MM.1S (cell line): ENCODE data around the gene LTBP1.

Experiments
- DNase-seq: peaks from one replicate; pipeline ENCODE4 v3.0.0-alpha.2; 2015
- H2AFZ ChIP-seq: fragments of 300-600 bp; sonication (generic); 2 replicates; pipeline ENCODE4 v1.6.0; 2016; ENCODE audit warnings: antibody characterized with exemption, low read length
- H3F3A ChIP-seq: fragments of 300-600 bp; sonication (generic); 2 replicates; pipeline ENCODE4 v1.6.1; 2016; ENCODE audit warnings: mild to moderate bottlenecking, antibody characterized with exemption, low read length, moderate library complexity, mixed read lengths; ENCODE audit not compliant: insufficient read depth
- H3K27ac ChIP-seq: fragments of 300-600 bp; sonication (generic); 2 replicates; pipeline ENCODE4 v1.5.1; 2016; ENCODE audit warnings: mild to moderate bottlenecking, low read length
- H3K27me3 ChIP-seq: fragments of 300-600 bp; sonication (generic); replicated peaks from 2 replicates; pipeline ENCODE4 v1.6.0; 2016; ENCODE audit warnings: low read length; ENCODE audit not compliant: insufficient read depth
- H3K36me3 ChIP-seq: fragments of 300-600 bp; sonication (generic); replicated peaks from 2 replicates; pipeline ENCODE4 v1.6.1; 2016; ENCODE audit warnings: mild to moderate bottlenecking, low read length, mixed read lengths; ENCODE audit not compliant: insufficient read depth
- H3K4me1 ChIP-seq: fragments of 300-600 bp; sonication (generic); 2 replicates; pipeline ENCODE4 v1.6.1; 2016; ENCODE audit warnings: low read length, mixed read lengths
- H3K4me2 ChIP-seq: fragments of 300-600 bp; sonication (generic); 2 replicates; pipeline ENCODE4 v1.6.0; 2016; ENCODE audit warnings: low read depth, low read length
- H3K4me3 ChIP-seq: fragments of 300-600 bp; sonication (generic); 2 replicates; pipeline ENCODE4 v1.5.1; 2016; ENCODE audit warnings: low read length, mixed read lengths
- H3K79me2 ChIP-seq: fragments of 300-600 bp; sonication (generic); 2 replicates; pipeline ENCODE4 v1.6.1; 2016; ENCODE audit warnings: mixed run types, low read length, mixed read lengths
- H3K9ac ChIP-seq: fragments of 300-600 bp; sonication (generic); 2 replicates; pipeline ENCODE4 v1.6.1; 2016; ENCODE audit warnings: low read length, mixed read lengths
- H3K9me2 ChIP-seq: fragments of 300-600 bp; sonication (generic); replicated peaks from 2 replicates; pipeline ENCODE4 v1.6.1; 2016; ENCODE audit warnings: mild to moderate bottlenecking, low read length, mixed read lengths; ENCODE audit not compliant: insufficient read depth
- H3K9me3 ChIP-seq: fragments of 300-600 bp; sonication (generic); replicated peaks from 2 replicates; pipeline ENCODE4 v1.6.1; 2016; ENCODE audit warnings: mild to moderate bottlenecking, low read length, mixed read lengths; ENCODE audit not compliant: insufficient read depth
- H4K20me1 ChIP-seq: fragments of 300-600 bp; sonication (generic); 2 replicates; pipeline ENCODE4 v1.6.1; 2016; ENCODE audit warnings: mild to moderate bottlenecking, low read length, moderate library complexity, mixed read lengths; ENCODE audit not compliant: insufficient read depth
- CTCF ChIP-seq: fragments of 300-600 bp; sonication (generic); IDR thresholded peaks from 2 replicates; pipeline ENCODE4 v1.5.1; 2016; ENCODE audit warnings: antibody characterized with exemption, low read length, mixed read lengths
- EZH2 ChIP-seq: fragments of 300-600 bp; sonication (generic); optimal IDR thresholded peaks from 2 replicates; pipeline ENCODE3; 2017; ENCODE audit warnings: low read depth, mild to moderate bottlenecking, antibody characterized with exemption, low read length, mixed read lengths
- EZH2phosphoT487 ChIP-seq: fragments of 300-600 bp; sonication (generic); IDR thresholded peaks from 2 replicates; pipeline ENCODE4 v1.6.1; 2018; ENCODE audit warnings: antibody characterized with exemption, low read length

The LTBP1 gene

DNA sequence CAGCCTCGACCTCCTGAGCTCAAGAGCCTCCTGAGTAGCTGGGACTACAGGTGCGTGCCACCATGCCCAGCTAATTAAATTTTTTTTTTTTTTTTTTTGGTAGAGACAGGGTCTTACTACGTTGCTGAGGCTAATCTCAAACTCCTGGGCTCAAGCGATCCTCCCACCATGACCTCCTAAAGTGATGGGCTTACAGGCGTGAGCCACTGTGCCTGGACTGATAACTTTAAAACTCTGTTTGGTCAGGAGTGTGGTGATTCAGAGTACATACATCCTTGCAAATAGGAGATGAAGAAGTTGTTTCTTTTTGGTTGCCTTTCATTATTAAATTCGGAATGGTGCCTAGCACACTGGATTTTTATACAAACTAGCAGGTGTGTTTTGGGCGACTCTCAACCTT is 73.0 kb downstream of the LTBP1 start:
- TF ChIP-seq CTCF (no peak), EZH2phosphoT487 (no peak), EZH2 (no peak)
- Histone ChIP-seq H3F3A (no peaks in the 10 kb centered on the region), H3K79me2 (no peaks in the 10 kb centered on the region), H3K4me2 (no peak overlapping the region), H3K27ac (no peak overlapping the region), H3K9me2 (no peaks in the 10 kb centered on the region), H3K36me3 (no peaks in the 10 kb centered on the region), H3K27me3 (no peaks in the 10 kb centered on the region), H2AFZ (no peak overlapping the region), H4K20me1 (no peaks in the 10 kb centered on the region), H3K9me3 (no peaks in the 10 kb centered on the region), H3K4me1 (no peaks in the 10 kb centered on the region), H3K4me3 (no peak overlapping the region), H3K9ac (no peak overlapping the region)
- DNase-seq = no peak

DNA sequence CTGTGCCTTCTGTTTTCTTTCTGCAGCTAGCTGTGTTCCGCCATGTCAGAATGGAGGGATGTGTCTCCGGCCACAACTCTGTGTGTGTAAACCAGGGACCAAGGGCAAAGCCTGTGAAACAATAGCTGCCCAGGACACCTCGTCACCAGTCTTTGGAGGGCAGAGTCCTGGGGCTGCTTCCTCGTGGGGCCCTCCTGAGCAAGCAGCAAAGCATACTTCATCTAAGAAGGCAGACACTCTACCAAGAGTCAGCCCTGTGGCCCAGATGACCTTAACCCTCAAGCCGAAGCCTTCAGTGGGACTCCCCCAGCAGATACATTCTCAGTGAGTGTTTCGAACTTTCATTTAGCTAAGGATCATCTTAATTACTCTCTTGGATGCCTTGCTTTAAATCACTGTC is 74.1 kb downstream of the LTBP1 start:
- H3K9ac ChIP-seq = no peak overlapping the region
- H3K4me1 ChIP-seq = no peaks in the 10 kb centered on the region
- no peak for DNase-seq
- no peaks in the 10 kb centered on the region for H3K27me3 ChIP-seq
- H3K9me2 ChIP-seq = no peaks in the 10 kb centered on the region
- no peak overlapping the region for H2AFZ ChIP-seq
- H3K79me2 ChIP-seq = no peaks in the 10 kb centered on the region
- H3K9me3 ChIP-seq = no peaks in the 10 kb centered on the region
- no peak overlapping the region for H3K27ac ChIP-seq
- no peak overlapping the region for H3K4me2 ChIP-seq
- H3K4me3 ChIP-seq = no peak overlapping the region
- TF ChIP-seq CTCF (no peak), EZH2 (no peak), EZH2phosphoT487 (no peak)
- no peaks in the 10 kb centered on the region for H3F3A ChIP-seq
- H4K20me1 ChIP-seq = no peaks in the 10 kb centered on the region
- no peaks in the 10 kb centered on the region for H3K36me3 ChIP-seq

- Histone ChIP-seq H4K20me1 (no peaks in the 10 kb centered on the region), H3K27ac (no peak overlapping the region), H3K9me3 (no peaks in the 10 kb centered on the region), H3K27me3 (no peaks in the 10 kb centered on the region), H3K4me3 (no peak overlapping the region), H3K36me3 (no peaks in the 10 kb centered on the region), H3K4me1 (no peaks in the 10 kb centered on the region), H3K79me2 (no peaks in the 10 kb centered on the region), H3K9ac (no peak overlapping the region), H2AFZ (no peak overlapping the region), H3K4me2 (no peak overlapping the region), H3K9me2 (no peaks in the 10 kb centered on the region), H3F3A (no peaks in the 10 kb centered on the region)
- DNase-seq = no peak
- no peak for TF ChIP-seq EZH2
- TF ChIP-seq EZH2phosphoT487 = no peak
- TF ChIP-seq CTCF = no peak
These were observed 74.9 kb downstream of the LTBP1 start for GRCh38 chr2:33021542-33022227.
